HG03565 (cell line): ENCODE data around the gene SEC61A1.

Experiments
- ATAC-seq: cut with Tn5 transposase; IDR thresholded peaks from one replicate; pipeline ENCODE4 v1.9.1; 2021; ENCODE audit warnings: mild to moderate bottlenecking, moderate library complexity; ENCODE audit not compliant: unreplicated experiment

The SEC61A1 gene

DNA sequence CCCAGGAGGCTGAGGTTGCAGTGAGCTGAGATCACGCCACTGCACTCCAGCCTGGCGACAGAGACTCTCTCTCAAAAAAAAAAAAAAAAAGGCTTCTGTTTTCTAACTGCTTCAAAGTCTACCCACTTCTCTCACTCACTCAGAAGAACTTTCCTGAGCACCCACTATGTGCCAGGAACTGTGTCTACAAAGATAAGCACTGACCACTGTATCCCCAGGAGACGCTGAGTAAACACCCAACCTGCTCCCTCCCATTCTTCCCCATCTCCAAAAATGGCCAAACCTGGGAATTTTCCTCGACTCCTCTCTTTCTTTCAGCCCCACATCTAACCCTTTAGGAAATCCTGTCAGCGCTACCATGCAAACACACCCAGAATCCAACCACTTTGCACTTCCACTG lies 58.9 kb downstream of the SEC61A1 start:
- no peak for ATAC-seq

DNA sequence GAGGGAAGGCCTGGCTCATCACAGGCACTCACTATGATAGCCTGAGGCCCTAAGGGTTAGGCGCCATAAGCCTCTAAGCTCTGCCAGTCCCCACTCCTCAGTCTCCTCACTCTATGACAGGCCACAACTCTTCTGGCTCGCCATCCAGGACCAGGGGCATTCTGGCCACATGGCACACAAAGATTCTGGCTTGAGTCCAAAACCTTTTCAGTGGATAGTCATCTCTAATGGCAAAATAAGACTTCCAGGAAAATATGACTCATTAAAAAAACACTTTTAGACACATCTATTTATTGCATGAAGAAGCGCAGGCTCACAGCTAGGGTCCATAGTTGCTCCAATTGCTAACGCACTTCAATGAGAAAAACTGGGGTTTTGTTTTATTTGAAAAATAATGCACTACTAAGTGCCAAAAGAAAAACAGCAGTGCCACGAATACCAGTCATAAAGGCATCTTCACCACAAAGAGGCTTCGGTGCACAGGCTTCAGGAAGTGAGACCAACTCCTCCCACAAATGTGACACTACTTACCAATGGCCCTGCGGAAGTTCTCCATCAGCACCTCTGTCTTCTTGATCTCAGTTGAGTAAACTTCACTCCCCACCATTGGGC lies 60.2 kb downstream of the SEC61A1 start:
- no peak for ATAC-seq

DNA sequence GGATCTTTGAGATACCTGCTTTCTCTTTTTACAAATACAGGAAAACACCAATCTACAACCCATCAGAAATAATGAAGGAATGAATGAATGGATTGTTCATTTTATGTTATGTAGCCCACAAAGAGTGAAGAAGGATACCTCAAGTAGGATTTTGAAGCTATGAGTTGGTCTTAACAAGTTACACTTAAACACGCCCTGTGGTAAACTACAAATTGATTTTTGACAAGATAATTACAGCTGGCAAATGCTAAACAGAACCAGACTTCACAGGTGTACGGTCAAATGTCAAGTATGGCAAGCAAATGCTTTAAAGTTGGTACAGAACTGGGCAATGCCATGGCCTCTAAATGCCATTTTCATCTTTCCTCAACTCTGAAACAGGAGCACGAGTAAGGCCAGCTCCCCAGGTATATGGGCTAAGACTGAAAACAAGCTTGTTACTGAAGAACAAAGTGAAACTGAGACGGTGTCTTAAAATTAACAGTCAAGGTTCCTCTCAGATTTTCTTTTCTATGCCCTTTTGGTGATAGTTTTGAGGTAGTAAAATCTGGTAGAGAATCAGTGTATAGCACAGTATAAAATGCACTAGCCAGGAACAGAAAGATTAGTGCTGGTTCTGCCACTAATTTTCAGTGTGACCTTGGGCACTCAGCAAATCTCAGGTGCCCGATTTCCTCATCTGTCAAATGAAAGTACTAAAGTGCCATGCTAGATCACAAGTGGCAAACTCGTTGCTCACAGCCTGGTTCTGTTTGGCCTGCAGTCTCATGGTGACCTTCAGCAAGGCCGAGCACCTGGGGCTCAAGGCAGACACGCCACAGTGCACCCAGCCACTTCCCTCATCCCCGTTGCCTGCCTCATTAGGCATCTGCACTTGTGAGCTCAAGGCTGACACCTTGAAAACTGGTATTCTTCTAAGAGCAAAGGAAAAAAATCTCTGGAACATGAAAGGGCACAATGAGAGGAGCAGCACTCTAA lies 61.9 kb downstream of the SEC61A1 start:
- no peak for ATAC-seq
